Measurements from ENCODE around the gene CCDC175.
A peak's percentile ranks its signal among the peaks of the same experiment; 100 is the strongest.

Gene CCDC175

GRCh38 chr14:59576332-59577294 lies at the start of gene CCDC175:
TSS of gene CCDC175 (minus strand) at chr14:59576812. CDS start at chr14:59576775, 37 bp downstream.
- TF ChIP-seq CTCF (IDR thresholded peaks at IDR 0.05), result peak; percentile 82

- no peak for TF ChIP-seq CTCF (IDR thresholded peaks at IDR 0.05)
These were observed 46.0 kb upstream of the CCDC175 start for GRCh38 chr14:59622631-59623030.

GRCh38 chr14:59619061-59619460 lies 42.4 kb upstream of the CCDC175 start:
- TF ChIP-seq CTCF (IDR thresholded peaks at IDR 0.05), result no peak

- no peak for TF ChIP-seq CTCF (IDR thresholded peaks at IDR 0.05)
These were observed 24.4 kb upstream of the CCDC175 start for GRCh38 chr14:59601056-59601455.

GRCh38 chr14:59600211-59600945 lies 23.8 kb upstream of the CCDC175 start:
- no peak for TF ChIP-seq CTCF (IDR thresholded peaks at IDR 0.05)

- TF ChIP-seq CTCF (IDR thresholded peaks at IDR 0.05), result no peak
These were observed 18.5 kb upstream of the CCDC175 start for GRCh38 chr14:59595071-59595470.

- TF ChIP-seq CTCF (IDR thresholded peaks at IDR 0.05), result no peak
These were observed 15.2 kb upstream of the CCDC175 start for GRCh38 chr14:59591641-59592370.
